HepG2 (cell line): Measurements from ENCODE around the gene CYSTM1. TPM values are rescaled to one million over a fixed set of nuclear protein-coding genes. Genes with fewer than 3 reads are reported as not detected.
A peak's percentile ranks its signal among the peaks of the same experiment; 100 is the strongest.

ENCODE experiments used
- ELF4 ChIP-seq: sonication (generic); formaldehyde crosslinking; IDR thresholded peaks from 2 replicates; pipeline ENCODE4 v1.5.0; 2020; ENCODE audit warnings: missing genetic modification reagents, mild to moderate bottlenecking, moderate library complexity, borderline replicate concordance
- ESRRA ChIP-seq: sonication (generic); formaldehyde crosslinking; IDR thresholded peaks from 2 replicates; pipeline ENCODE4 v1.5.1; 2020; ENCODE audit warnings: mild to moderate bottlenecking, low read depth, missing genetic modification reagents
- FOXK2 ChIP-seq: fragments of 450-650 bp; IDR thresholded peaks from 2 replicates; pipeline ENCODE4 v1.6.1; 2016
- GMEB2 ChIP-seq: IDR thresholded peaks from 2 replicates; pipeline ENCODE4 v1.6.1; 2016; ENCODE audit warnings: missing biosample characterization, missing genetic modification reagents, low read depth
- GTF3A ChIP-seq: sonication (generic); formaldehyde crosslinking; conservative IDR thresholded peaks from 2 replicates; pipeline ENCODE4 v1.4.0; 2020; ENCODE audit warnings: mild to moderate bottlenecking, missing genetic modification reagents
- HDAC2 ChIP-seq: sonication (generic); formaldehyde crosslinking; IDR thresholded peaks from 2 replicates; pipeline ENCODE4 v1.4.0; 2020; ENCODE audit warnings: missing genetic modification reagents
- HES4 ChIP-seq: sonication (generic); formaldehyde crosslinking; IDR thresholded peaks from 2 replicates; pipeline ENCODE4 v1.9.0; 2021; ENCODE audit warnings: mild to moderate bottlenecking, missing genetic modification reagents, borderline replicate concordance
- KDM2A ChIP-seq: sonication (generic); formaldehyde crosslinking; IDR thresholded peaks from 2 replicates; pipeline ENCODE4 v1.4.0; 2020; ENCODE audit warnings: low read depth, missing genetic modification reagents, borderline replicate concordance
- LRRFIP1 ChIP-seq: sonication (generic); formaldehyde crosslinking; conservative IDR thresholded peaks from 2 replicates; pipeline ENCODE4 v1.4.0; 2020; ENCODE audit warnings: missing genetic modification reagents
- SMYD3 ChIP-seq: sonication (generic); formaldehyde crosslinking; IDR thresholded peaks from 2 replicates; pipeline ENCODE4 v1.8.1; 2023; ENCODE audit warnings: mild to moderate bottlenecking, missing genetic modification reagents
- SRSF9 ChIP-seq: fragments of 200-400 bp; formaldehyde crosslinking; IDR thresholded peaks from 2 replicates; pipeline ENCODE4 v1.6.1; 2018; ENCODE audit warnings: borderline replicate concordance, mild to moderate bottlenecking, low read depth, low read length; ENCODE audit not compliant: insufficient read depth, poor library complexity, severe bottlenecking
- TBL1XR1 ChIP-seq: fragments of 150-350 bp; IDR thresholded peaks from 2 replicates; pipeline ENCODE4 v1.6.1; 2014; ENCODE audit warnings: borderline replicate concordance, low read length; ENCODE audit not compliant: partially characterized antibody
- ZC3H4 ChIP-seq: sonication (generic); formaldehyde crosslinking; IDR thresholded peaks from 2 replicates; pipeline ENCODE4 v1.4.0; 2020; ENCODE audit warnings: missing genetic modification reagents, borderline replicate concordance
- ZFP37 ChIP-seq: sonication (generic); formaldehyde crosslinking; IDR thresholded peaks from 2 replicates; pipeline ENCODE4 v1.4.0; 2020; ENCODE audit warnings: missing genetic modification reagents, borderline replicate concordance
- ZFX ChIP-seq: sonication (generic); formaldehyde crosslinking; IDR thresholded peaks from 2 replicates; pipeline ENCODE4 v1.4.0; 2020; ENCODE audit warnings: mild to moderate bottlenecking, low read depth, missing genetic modification reagents, moderate library complexity
- ZNF232 ChIP-seq: sonication (generic); formaldehyde crosslinking; IDR thresholded peaks from 2 replicates; pipeline ENCODE4 v1.4.0; 2020; ENCODE audit warnings: missing genetic modification reagents, borderline replicate concordance
- ZNF563 ChIP-seq: sonication (generic); formaldehyde crosslinking; IDR thresholded peaks from 2 replicates; pipeline ENCODE4 v1.8.0; 2022; ENCODE audit warnings: mild to moderate bottlenecking, moderate library complexity, missing genetic modification reagents
- ZNF605 ChIP-seq: sonication (generic); formaldehyde crosslinking; IDR thresholded peaks from 2 replicates; pipeline ENCODE4 v1.8.0; 2022; ENCODE audit warnings: mild to moderate bottlenecking, missing genetic modification reagents
- ZNF747 ChIP-seq: sonication (generic); formaldehyde crosslinking; IDR thresholded peaks from 2 replicates; pipeline ENCODE4 v1.8.1; 2023; ENCODE audit warnings: missing genetic modification reagents, mild to moderate bottlenecking, borderline replicate concordance
- polyA plus RNA-seq, 8 experiments: library from polyadenylated mRNA; depleted of rRNA in 3 of 8; stranded (reverse) in 7 of 8; unstranded in 1 of 8; fragments of >200 nt; fragmentation: Illumina TruSeq in 4 of 8; extraction: Trizol in 4 of 8; gene quantifications; 2 replicates each; pipeline versions ENCODE4 v1.2.1 to v1.2.3, GENCODE V29; 2011 to 2016; ENCODE audit warnings: low read depth in 4 of 8, missing spikeins in 1 of 8, mixed read lengths in 1 of 8; ENCODE audit not compliant: insufficient read depth in 1 of 8
- total RNA-seq, 5 experiments: library from RNA; depleted of rRNA; stranded (reverse); fragments of >200 nt; fragmentation: Illumina TruSeq; extraction: Trizol; gene quantifications; 2 replicates each; pipeline ENCODE4 v1.2.3, GENCODE V29; 2016; ENCODE audit warnings: low read depth in 1 of 5
- TF ChIP-seq, protein P1 (sequence below): sonication (generic); formaldehyde crosslinking; IDR thresholded peaks from 2 replicates; pipeline ENCODE4 v1.4.0; 2020; ENCODE audit warnings: mild to moderate bottlenecking, missing genetic modification reagents
- TF ChIP-seq, protein P2 (sequence below): sonication (generic); formaldehyde crosslinking; IDR thresholded peaks from 2 replicates; pipeline ENCODE4 v1.4.0; 2020; ENCODE audit warnings: missing genetic modification reagents

The CYSTM1 gene
- total and polyA plus RNA-seq, 2 of the 13 experiments (the other 11 are each of a cell fraction or from before 2014, with no cell fraction given), result 40.0 to 73.4 TPM

DNA sequence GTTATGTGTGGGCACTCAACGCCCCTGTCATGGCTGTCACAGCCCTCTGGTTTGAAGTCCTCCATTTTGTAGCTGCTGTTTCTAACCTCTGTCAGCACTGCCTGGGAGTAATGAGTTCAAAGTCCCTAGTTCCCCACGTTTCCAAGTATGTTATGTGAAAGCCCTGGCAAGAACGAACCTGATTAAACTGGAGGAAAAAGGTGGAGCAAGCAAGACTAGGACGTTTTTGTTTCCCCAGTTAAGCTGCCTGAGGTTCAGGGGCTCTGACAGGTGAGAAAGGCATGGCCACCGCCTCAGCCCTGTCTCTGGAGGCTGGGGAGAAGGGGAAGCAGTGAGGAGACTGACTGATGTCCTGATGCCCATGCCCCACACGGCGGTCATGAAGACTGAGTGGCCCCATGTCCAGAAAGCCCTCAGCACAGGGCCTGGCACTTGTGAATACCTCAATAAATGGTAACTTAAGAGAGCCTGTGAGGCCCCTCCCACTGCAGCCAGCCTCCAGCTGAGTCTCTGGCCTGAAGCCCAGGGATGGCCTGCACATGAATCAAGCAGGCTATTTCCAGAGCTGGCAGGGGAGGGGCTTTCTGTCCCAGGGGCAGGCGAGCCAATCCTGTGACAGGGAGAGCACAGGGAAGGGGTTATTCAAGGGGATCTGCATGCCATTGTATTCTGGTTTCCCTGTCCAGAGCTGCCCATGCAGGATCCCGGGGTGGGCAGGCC, 66.2 kb downstream of the CYSTM1 start (continued):
- TF ChIP-seq, protein P1, sequence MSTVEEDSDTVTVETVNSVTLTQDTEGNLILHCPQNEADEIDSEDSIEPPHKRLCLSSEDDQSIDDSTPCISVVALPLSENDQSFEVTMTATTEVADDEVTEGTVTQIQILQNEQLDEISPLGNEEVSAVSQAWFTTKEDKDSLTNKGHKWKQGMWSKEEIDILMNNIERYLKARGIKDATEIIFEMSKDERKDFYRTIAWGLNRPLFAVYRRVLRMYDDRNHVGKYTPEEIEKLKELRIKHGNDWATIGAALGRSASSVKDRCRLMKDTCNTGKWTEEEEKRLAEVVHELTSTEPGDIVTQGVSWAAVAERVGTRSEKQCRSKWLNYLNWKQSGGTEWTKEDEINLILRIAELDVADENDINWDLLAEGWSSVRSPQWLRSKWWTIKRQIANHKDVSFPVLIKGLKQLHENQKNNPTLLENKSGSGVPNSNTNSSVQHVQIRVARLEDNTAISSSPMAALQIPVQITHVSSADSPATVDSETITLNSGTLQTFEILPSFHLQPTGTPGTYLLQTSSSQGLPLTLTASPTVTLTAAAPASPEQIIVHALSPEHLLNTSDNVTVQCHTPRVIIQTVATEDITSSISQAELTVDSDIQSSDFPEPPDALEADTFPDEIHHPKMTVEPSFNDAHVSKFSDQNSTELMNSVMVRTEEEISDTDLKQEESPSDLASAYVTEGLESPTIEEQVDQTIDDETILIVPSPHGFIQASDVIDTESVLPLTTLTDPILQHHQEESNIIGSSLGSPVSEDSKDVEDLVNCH, result no peak
- TF ChIP-seq SRSF9, result no peak
- no peak for TF ChIP-seq ZNF232
- peak; percentile 40; the same call in 1 of the 2 replicates for TF ChIP-seq ZFX (CRISPR knock-in tag)
- TF ChIP-seq KDM2A (CRISPR knock-in tag), result 0 out of 2 replicates have a peak, but pooled peaks have one; percentile 26
- TF ChIP-seq ELF4, result no peak
- no peak for TF ChIP-seq SMYD3 (CRISPR knock-in tag)
- no peak for TF ChIP-seq ESRRA (CRISPR knock-in tag)
- no peak for TF ChIP-seq HDAC2 (CRISPR knock-in tag)
- TF ChIP-seq ZC3H4 (CRISPR knock-in tag), result no peak
- no peak for TF ChIP-seq FOXK2
- TF ChIP-seq, protein P2, sequence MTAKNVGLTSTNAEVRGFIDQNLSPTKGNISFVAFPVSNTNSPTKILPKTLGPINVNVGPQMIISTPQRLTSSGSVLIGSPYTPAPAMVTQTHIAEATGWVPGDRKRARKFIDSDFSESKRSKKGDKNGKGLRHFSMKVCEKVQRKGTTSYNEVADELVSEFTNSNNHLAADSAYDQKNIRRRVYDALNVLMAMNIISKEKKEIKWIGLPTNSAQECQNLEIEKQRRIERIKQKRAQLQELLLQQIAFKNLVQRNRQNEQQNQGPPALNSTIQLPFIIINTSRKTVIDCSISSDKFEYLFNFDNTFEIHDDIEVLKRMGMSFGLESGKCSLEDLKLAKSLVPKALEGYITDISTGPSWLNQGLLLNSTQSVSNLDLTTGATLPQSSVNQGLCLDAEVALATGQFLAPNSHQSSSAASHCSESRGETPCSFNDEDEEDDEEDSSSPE (CRISPR knock-in tag), result no peak
- no peak for TF ChIP-seq TBL1XR1
- TF ChIP-seq ZFP37, result no peak
- no peak for TF ChIP-seq GMEB2 (CRISPR knock-in tag)
- no peak for TF ChIP-seq ZNF747
- no peak for TF ChIP-seq LRRFIP1 (CRISPR knock-in tag)
- no peak; the same call in 1 of the 2 replicates for TF ChIP-seq ZNF605 (CRISPR knock-in tag)
- no peak for TF ChIP-seq GTF3A (CRISPR knock-in tag)
- TF ChIP-seq ZNF563 (CRISPR knock-in tag), result no peak
- no peak for TF ChIP-seq HES4
